ENCODE data around the gene LAIR1.

The LAIR1 gene

GRCh38 chr19:54309811-54310210 lies 54.9 kb downstream of the LAIR1 start:
- Histone ChIP-seq H3K4me1 (ENCODE audit: control insufficient read depth, insufficient read depth, low read length) (no peaks in the 10 kb centered on the region), H3K4me3 (ENCODE audit: low read length) (no peak overlapping the region), H3K9me3 (ENCODE audit: control insufficient read depth, insufficient read depth, low read length) (peaks cover 4% of the 10 kb centered on the region; the same call in 1 of the 2 replicates), H3K27me3 (ENCODE audit: control insufficient read depth, insufficient read depth, low read length) (no peaks in the 10 kb centered on the region; the same call in 1 of the 2 replicates), H3K27ac (ENCODE audit: low read length) (no peak overlapping the region), H3K36me3 (ENCODE audit: control insufficient read depth, insufficient read depth, low read length) (no peaks in the 10 kb centered on the region)
- no peak for DNase-seq (ENCODE audit: low read depth, low spot score)
- no CpG with 5 or more reads among the region's 12 CpGs for WGBS (ENCODE audit: insufficient coverage, insufficient read length)

GRCh38 chr19:54307389-54308020 lies 57.2 kb downstream of the LAIR1 start:
- no peak for DNase-seq (ENCODE audit: low read depth, low spot score)
- no peaks in the 10 kb centered on the region for H3K36me3 ChIP-seq (ENCODE audit: control insufficient read depth, insufficient read depth, low read length)
- no peak overlapping the region for H3K27ac ChIP-seq (ENCODE audit: low read length)
- no peak overlapping the region for H3K4me3 ChIP-seq (ENCODE audit: low read length)
- no CpG with 5 or more reads among the region's 5 CpGs for WGBS (ENCODE audit: insufficient coverage, insufficient read length)
- H3K4me1 ChIP-seq (ENCODE audit: control insufficient read depth, insufficient read depth, low read length) = no peaks in the 10 kb centered on the region
- H3K9me3 ChIP-seq (ENCODE audit: control insufficient read depth, insufficient read depth, low read length) = peaks cover 5% of the 10 kb centered on the region; the same call in 1 of the 2 replicates
- no peaks in the 10 kb centered on the region; the same call in 1 of the 2 replicates for H3K27me3 ChIP-seq (ENCODE audit: control insufficient read depth, insufficient read depth, low read length)

GRCh38 chr19:54305141-54305540 lies 59.6 kb downstream of the LAIR1 start:
- WGBS (ENCODE audit: insufficient coverage, insufficient read length) = no CpG with 5 or more reads among the region's 1 CpG
- no peak for DNase-seq (ENCODE audit: low read depth, low spot score)

GRCh38 chr19:54302257-54302656 lies 62.5 kb downstream of the LAIR1 start:
- no CpG with 5 or more reads among the region's 4 CpGs for WGBS (ENCODE audit: insufficient coverage, insufficient read length)
- no peak for DNase-seq (ENCODE audit: low read depth, low spot score)
- H3K9me3 ChIP-seq (ENCODE audit: control insufficient read depth, insufficient read depth, low read length) = peaks cover 7% of the 10 kb centered on the region; the same call in 1 of the 2 replicates
- H3K36me3 ChIP-seq (ENCODE audit: control insufficient read depth, insufficient read depth, low read length) = no peaks in the 10 kb centered on the region
- H3K4me3 ChIP-seq (ENCODE audit: low read length) = no peak overlapping the region
- H3K27ac ChIP-seq (ENCODE audit: low read length) = no peak overlapping the region
- no peaks in the 10 kb centered on the region; the same call in 1 of the 2 replicates for H3K27me3 ChIP-seq (ENCODE audit: control insufficient read depth, insufficient read depth, low read length)
- H3K4me1 ChIP-seq (ENCODE audit: control insufficient read depth, insufficient read depth, low read length) = no peaks in the 10 kb centered on the region

More at GRCh38 chr19:54305141-54305540, 59.6 kb downstream of the LAIR1 start:
- no peak overlapping the region for H3K4me3 ChIP-seq (ENCODE audit: low read length)
- H3K27me3 ChIP-seq (ENCODE audit: control insufficient read depth, insufficient read depth, low read length) = no peaks in the 10 kb centered on the region; the same call in 1 of the 2 replicates
- peaks cover 5% of the 10 kb centered on the region; the same call in 1 of the 2 replicates for H3K9me3 ChIP-seq (ENCODE audit: control insufficient read depth, insufficient read depth, low read length)
- H3K36me3 ChIP-seq (ENCODE audit: control insufficient read depth, insufficient read depth, low read length) = no peaks in the 10 kb centered on the region
- H3K4me1 ChIP-seq (ENCODE audit: control insufficient read depth, insufficient read depth, low read length) = no peaks in the 10 kb centered on the region
- H3K27ac ChIP-seq (ENCODE audit: low read length) = no peak overlapping the region
